ENCODE data around the gene PTPRA.

DNA sequence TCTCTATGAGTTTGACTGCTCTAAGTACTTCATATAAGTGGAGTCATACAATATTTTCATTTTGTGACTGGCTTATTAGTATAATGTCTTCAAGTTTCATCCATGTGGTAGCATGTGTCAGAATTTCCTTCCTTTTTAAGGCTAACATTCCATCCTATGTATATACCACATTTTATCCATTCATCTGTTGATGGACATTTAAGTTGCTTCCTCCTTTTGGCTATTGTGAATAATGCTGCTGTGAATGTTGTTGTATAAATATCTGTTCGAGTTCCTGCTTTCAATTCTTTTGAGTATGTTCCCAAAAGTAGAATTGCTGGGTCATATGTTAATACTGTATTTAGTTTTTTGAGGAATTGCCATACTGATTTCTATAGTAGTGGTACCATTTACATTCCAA is 79.5 kb downstream of the PTPRA start:
- TF ChIP-seq, protein P1, sequence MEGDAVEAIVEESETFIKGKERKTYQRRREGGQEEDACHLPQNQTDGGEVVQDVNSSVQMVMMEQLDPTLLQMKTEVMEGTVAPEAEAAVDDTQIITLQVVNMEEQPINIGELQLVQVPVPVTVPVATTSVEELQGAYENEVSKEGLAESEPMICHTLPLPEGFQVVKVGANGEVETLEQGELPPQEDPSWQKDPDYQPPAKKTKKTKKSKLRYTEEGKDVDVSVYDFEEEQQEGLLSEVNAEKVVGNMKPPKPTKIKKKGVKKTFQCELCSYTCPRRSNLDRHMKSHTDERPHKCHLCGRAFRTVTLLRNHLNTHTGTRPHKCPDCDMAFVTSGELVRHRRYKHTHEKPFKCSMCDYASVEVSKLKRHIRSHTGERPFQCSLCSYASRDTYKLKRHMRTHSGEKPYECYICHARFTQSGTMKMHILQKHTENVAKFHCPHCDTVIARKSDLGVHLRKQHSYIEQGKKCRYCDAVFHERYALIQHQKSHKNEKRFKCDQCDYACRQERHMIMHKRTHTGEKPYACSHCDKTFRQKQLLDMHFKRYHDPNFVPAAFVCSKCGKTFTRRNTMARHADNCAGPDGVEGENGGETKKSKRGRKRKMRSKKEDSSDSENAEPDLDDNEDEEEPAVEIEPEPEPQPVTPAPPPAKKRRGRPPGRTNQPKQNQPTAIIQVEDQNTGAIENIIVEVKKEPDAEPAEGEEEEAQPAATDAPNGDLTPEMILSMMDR (conservative IDR thresholded peaks at IDR 0.05; ENCODE audit: low read depth, low read length), result no peak
- no peak for TF ChIP-seq EZH2 (IDR thresholded peaks at IDR 0.05; ENCODE audit: borderline replicate concordance, low read depth, low read length, poor library complexity, severe bottlenecking)
